HG03469 (cell line): ENCODE measurements around the gene PGM2.
A peak's percentile ranks its signal among the peaks of the same experiment; 100 is the strongest.
"Not testable (repeated sequence)": the region's sequence is repeated elsewhere in the genome, so short reads cannot be mapped to it uniquely, and the experiment has no call there.

Source experiments
- ATAC-seq: cut with Tn5 transposase; IDR thresholded peaks from one replicate; pipeline ENCODE4 v1.9.1; 2021; ENCODE audit warnings: mild to moderate bottlenecking, moderate library complexity, moderate number of reproducible peaks; ENCODE audit not compliant: unreplicated experiment

Gene PGM2

DNA sequence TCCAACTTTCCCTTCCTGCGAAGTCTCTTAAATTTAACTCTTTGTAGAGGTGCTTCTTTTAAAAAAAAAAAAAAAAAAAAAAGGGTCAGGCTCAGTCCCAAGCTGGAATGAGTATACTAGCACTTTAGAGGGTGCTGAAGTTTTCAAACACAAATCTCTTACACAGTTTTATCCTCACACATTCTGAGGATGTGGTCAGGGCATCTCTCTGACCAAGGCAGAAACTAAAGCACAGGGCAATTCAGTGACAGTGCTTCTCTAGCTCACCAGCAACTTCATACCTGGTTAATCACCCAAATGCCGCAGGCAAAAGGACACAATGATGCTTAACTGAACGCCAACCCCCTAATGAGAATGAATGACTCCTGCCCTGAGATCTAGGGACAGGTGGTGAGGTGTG is 9.8 kb upstream of the PGM2 start:
- no peak for ATAC-seq

DNA sequence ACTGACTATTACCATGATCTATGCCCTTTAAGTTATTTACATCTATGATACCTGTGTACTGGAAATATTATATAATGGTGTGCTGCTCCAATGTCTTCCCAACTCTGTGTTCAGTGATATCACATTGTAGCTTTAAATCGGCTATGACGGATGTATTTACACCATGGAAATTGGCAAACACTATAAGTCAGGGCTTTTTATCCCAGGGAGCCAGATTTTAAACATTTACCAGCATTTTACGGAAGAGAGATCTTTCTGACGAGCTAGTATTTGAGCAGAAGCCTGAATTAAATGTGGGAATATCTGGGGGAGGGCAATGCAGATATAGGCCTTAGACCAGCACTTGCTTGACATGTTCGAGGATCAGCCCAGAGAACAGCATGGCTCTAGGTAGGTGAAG is 7.7 kb upstream of the PGM2 start:
- ATAC-seq, result no peak

DNA sequence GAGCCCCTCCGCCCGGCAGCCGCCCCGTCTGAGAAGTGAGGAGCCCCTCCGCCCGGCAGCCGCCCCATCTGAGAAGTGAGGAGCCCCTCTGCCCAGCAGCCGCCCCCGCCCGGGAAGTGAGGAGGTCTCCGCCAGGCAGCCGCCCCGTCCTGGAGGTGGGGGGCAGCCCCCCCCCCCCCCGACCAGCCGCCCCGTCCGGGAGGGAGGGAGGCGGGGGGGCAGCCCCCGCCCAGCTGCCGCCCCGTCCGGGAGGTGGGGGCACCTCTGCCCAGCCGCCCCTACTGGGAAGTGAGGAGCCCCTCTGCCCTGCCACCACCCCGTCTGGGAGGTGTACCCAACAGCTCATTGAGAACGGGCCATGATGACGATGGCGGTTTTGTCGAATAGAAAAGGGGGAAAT is 6.0 kb upstream of the PGM2 start:
- not testable (repeated sequence) for ATAC-seq

DNA sequence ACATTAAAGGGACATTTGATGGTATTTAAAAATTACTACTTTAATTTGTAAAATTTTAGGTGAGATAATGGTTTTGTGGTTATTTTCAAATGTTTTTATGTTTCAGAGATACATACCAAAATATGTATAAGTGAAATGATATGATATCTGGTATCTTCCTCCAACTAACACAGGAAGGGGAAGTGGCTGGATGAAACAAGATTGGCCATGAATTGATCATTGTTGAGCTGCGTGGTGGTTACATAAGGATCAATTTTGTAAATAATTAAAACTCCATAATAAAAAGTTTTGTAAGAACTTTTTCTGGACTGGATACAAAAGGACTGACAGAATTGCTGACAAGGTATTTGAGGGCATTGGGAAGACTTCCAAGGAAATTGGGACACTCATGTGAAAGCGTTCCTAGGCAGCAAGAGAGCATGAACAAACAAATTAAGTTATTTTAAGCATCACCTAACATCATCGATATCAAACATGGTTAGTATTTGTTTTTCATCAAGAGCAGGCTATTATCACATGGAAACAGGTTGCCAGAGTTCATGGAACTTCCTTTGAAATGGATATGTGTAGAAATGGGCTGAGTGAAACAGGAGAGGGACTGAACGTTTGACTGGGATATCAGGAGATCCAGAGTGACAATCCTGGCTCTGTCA is 4.4 kb upstream of the PGM2 start:
- ATAC-seq, result no peak

DNA sequence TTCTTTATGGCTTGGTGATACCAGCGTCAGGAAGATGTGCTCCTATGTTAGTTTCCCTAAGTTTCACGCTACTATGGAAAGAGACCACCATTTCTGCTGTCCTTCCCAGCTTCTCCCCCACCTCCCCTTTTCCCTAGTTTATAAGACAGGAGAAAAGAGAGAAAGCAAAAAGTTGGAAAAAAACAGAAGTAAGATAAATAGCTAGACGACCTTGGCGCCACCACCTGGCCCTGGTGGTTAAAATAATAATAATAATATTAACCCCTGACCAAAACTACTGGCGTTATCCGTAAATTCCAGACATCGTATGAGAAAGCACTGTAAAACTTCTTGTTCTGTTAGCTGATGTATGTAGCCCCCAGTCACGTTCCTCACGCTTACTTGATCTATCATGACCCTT is 985 bp upstream of the PGM2 start:
- ATAC-seq, result not testable (repeated sequence)

DNA sequence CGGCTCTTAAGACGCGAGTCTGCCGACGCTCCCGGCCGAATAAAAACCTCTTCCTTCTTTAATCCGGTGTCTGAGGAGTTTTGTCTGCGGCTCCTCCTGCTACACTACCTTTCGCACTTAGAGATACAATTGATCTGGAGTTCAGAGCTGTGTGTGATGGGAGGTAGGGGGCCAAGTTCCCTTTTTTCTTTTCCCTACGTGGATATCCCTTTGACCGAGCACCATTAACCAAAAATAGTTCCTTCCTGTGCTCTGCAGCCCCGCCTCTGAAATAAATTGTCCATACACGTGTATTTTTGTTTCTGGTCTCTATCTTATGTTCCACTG is 555 bp upstream of the PGM2 start:
- ATAC-seq, result peak; percentile 10

DNA sequence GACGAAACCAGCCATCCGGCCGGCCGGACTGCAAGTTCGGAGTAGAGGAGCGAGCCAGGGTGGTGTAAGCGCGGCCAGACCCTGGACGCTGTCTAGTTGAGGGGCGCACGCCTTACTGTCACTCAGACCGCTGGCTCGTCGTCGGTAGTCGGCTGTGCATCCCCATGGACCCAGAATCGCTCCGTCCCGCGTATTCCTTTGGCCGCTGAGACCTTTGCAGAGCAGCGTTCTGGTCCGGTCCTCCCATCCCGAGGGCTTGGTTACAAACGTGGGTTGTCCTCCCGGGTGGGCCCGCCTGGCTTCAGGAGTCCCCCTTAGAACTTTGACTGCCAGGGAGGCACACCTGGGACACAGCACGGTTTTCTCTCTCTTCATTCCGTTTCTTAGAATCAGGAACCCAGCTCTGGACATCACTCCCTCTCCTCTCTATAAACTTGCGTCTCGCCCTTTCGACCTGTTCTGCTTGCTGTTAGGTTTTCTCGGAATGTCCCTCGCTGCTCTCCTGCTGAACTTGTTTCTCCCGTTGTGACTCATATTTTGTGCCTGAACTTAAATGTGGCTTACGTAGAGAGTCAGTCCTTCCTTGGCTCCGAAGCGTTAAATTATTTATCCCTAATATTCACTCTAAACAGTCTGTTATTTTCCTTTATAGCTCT is 672 bp downstream of the PGM2 start:
- ATAC-seq, result peak; percentile 20

DNA sequence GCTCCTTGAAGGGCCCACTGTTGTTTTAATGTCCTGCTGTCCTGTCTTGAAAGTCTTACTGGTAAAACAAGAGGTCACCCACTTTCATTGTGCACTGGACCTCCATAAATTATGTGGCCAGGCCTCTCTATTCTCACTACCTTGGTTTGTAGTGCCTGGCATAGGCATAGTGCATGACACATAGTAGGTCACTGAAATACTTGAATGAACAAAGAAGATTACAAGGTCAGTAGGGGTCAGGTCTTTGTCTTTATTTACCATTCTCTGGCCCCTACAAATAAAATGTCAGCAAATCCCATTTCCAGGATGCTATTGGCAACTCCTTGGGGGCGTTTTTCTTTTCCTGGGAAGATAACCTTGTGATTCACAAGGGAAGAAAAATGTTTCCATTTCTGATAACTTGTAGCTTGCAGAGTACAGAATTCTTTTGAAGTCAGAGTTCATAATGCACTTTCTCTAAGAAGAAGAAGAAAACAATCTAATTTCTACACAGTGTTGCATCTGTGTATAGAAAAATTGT is 1.4 kb downstream of the PGM2 start:
- ATAC-seq, result no peak

DNA sequence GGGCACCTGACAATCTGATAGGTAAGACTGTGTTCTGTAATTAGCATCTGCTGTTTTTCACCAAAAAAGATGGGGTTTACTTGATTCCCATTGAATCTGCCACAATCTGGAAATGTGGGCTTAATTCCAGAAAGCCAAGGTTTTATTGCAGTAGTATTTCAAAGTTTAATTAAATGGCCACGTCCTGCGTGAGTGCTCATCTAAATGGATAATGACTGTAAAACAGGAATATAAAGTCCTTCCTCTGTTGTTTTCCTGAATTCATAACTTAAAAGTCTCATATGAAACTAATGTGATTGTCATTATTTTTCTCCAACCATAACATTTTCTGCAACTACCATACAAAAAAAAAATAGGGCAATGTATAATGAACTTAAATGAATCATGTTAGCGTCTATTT is 2.4 kb downstream of the PGM2 start:
- ATAC-seq, result no peak

DNA sequence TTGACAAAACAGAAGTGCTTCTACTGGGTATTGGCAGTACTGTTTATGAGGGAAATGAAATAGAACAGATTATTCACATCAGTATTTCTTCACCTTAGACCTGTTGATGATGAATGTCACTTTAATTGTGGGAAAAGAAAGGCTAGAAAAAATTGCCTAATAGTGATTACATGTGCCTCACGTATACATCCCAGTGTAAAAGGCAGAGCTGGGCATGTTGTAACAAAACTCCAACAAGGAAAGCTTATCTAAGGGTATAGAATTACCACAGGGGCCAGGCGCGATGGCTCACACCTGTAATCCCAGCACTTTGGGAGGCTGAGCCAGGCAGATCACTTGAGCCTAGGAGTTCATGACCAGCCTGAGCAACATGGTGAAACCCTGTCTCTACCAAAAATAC is 4.2 kb downstream of the PGM2 start:
- ATAC-seq, result no peak

DNA sequence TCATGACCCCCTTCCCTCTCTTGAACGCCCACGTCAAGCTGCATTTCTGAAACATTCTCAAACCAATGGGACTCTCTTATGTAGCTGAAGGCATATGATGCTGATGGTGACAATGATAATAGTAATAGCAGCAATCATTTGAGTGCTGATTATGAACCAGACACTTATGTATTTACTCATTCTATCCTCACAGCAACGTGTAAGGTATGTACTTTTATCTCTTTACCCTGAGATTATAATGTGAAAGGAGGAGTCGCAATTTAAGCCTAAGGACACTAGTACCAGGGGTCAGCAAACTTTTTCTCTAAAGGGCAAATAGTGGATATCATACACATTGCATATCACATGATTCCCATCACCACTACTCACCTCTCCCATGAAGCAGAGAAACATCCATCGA is 8.5 kb downstream of the PGM2 start:
- no peak for ATAC-seq

DNA sequence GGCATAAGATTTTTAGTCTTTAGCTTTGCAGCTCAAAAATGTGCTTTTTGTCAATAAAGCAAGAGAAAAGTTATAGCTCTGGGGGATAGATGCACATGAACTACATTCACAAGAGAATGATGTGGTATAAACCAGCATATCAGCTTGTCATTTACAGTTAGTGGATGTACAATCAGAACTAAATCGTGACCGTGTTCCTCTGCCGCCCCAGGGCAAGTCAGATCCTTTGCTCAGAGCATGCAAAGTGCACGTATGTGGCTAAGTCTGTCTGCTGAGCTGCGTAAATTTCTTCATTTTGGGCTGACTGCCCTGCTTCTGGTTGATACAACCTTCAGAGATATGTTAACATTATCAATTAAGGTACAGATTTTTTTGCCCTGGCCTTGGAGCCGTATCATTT is 9.3 kb downstream of the PGM2 start:
- ATAC-seq, result no peak

DNA sequence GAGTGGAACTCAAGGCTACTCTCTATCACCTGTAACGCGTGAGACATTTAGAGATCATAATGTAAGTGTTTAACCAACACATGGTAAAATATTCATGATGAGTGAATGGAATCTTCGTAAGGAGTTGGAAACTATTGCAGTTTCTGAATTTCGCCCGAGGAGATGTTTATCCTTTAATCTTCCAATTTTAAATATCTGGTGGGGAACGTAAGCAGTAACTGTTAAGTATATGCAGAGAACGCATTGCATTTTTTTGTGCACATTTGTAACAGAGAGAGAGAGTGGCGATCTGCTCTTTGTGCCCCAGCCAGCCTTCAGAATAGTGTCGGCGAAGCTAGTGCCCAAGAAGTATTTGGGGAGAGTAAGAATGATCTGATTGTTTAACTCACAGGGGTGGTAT is 9.8 kb downstream of the PGM2 start:
- ATAC-seq, result no peak

DNA sequence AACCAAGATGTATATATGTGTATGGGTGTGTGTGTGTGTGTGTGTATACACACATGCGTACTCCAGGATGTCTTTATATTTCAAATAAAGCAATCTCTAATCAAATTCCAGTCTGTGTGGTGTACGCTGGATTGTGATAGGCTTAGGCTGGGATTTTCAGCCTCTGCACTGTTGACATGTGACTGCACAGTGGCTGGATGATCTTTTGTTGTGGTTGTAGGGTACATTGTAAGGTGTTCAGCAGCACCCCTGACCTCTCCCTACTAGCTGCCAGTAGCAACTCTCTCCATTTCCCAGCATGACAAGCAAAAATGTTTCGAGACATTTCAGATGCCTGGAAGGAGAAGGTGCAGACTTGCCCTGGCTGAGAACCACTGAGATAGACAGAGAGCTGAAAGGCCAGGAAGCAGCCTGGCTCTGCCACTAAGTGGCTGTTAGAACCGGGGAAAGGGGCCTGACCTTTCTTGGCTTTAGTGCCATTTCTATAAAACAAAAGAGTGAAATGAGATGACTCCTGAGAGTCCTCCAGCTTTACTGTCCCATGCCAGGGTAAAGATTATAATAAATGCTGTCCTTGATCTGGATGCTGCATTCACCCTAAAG is 10.5 kb downstream of the PGM2 start:
- ATAC-seq, result no peak

DNA sequence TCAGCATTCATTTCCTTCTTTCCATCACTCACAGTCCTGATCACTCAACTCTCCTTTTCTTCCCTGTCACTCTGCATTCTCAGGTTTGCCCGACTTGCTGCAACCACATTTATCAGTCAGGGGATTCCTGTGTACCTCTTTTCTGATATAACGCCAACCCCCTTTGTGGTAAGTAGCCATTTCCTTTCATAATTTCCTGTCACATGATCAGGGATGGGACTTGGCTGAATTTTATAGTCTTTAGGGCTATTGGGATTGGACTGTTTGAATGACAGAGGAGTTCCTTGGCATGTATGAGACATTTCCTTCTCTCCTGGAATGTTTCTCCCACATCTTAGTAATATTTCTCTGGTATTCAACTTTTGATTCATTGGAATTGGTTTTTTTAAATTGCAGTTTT is 11.0 kb downstream of the PGM2 start:
- ATAC-seq, result no peak

DNA sequence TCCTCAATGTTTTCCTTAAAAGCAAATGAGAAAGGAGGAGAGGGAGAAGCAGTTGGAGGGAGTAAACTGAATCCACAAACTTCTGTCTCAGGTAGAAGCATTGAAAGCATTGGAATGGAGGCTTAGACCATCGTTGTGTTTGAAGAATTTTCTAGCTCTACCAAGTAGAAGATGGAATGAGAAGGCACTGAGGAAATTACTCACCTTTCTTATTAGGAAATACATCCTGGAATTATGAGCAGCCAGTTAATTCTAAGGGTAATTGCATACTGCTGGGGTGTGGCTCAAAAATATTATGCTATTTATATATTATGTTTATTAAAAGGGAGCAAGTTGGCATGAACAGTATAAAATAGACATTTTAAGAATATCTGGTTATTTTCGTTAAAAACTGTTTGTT is 12.9 kb downstream of the PGM2 start:
- no peak for ATAC-seq

DNA sequence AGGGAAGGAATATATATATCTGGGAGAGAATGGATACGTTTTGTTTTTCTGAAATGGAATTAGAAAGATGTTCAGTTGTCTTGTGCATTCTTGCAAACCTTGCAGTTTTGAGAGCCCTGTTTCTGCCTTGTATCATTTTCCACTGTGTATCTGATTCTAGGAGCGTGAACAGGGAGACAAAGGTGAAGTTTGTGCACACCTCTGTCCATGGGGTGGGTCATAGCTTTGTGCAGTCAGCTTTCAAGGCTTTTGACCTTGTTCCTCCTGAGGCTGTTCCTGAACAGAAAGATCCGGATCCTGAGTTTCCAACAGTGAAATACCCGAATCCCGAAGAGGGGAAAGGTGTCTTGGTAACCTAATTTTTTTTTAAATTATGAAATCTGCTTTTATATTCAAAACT is 17.7 kb downstream of the PGM2 start:
- no peak for ATAC-seq

DNA sequence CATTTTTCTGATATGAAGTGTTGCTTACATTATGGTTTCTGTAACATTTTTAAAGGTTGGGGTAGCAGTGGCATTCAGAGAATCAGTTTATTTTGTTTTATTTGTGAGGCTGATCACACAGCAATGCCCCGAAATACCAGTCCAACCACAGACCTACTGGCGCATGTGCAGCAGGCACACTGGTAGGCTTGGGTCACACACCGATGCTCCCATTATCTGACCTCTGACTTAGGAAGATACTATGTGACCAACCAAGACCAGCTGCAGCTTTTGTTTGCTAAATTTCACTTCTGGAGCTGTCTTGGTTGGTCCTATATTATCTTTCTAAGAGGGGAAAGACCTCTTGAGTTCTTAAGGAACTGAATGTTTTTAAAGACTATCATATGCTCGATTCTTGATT is 18.7 kb downstream of the PGM2 start:
- ATAC-seq, result no peak

DNA sequence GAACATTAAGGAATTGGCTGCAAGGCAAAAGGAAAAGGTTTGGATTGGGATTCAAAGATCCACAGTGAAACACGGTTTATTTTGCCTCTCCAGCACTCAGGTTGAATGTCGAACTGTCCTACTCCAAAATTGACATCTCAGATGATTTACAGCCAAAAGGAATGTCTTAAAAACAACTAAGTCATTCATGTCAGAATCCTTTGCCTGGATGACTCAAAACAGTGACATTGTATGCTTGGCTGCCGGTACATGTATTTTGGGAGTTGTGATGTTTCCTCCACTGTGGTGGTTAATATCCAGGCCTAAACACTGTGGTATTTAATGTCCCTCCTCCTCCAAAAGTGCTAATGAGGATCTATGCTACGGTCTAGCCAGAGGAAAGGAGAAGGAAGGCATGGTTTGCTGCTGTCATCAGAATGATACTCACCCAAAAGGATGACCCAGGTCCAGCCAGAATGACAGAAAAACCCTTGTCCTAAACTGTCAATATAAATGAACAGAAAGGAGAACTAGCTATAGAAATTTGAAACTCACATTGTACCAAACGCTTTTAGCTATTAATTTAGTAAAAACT is 20.9 kb downstream of the PGM2 start:
- no peak for ATAC-seq

DNA sequence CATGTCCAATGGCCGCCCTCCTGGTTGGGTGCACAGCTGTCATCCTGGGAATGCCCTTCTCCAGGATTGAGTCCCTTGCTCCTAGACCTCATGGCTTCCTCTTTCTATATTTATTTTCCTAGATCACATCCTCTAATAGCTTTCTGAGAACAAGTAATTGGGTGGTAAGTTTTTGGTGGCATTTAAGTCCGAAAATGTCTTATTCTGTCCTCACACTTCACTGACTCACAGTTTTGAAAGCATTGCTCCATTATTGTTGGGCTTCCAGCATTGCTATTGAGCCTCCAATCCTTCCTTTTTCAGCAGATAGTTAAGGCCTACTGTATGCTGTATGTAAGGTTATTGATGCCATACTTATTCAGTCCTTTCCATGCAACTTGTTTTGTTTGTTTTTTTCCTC is 25.9 kb downstream of the PGM2 start:
- no peak for ATAC-seq

DNA sequence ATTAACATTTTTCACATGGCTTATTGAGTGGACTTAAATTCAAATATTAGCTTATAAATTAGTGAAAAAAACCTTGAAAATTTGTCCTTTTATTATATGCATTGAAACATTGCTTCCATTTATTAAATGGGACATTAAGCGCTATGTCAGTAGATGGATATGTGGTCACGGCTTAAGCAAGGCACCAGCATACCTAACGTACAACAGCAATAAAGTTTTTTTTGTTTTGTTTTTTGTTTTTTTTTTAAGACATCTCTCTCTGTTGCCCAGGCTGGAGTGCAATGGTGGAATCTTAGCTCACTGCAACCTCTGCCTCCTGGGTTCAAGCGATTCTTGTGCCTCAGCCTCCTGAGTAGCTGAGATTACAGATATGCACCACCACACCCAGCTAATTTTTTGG is 31.6 kb downstream of the PGM2 start:
- ATAC-seq, result no peak

DNA sequence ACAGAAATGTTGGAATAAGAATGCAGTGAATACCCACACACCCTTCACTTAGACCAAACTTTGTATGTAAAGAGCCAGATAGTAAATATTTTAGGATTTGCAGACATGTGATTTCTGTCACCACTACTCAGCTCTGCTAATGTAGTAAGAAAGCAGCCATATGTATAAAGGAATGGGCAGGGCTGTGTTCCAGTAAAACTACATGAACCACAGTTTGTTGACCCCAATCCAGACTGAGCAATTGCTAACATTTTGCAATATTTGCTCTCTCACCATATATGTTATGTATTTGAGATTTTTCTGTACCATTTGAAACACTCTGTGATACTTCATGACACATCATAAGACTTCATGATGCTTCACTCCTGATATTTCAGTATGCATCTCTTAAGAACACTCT is 32.4 kb downstream of the PGM2 start:
- ATAC-seq, result no peak
